ENCODE measurements around the gene ARPC5L. TPM values are rescaled to one million over a fixed set of nuclear protein-coding genes. Genes with fewer than 3 reads are reported as not detected.

Gene ARPC5L
- total RNA-seq, 1 donor from 2014 or later, result 57.0 TPM

DNA sequence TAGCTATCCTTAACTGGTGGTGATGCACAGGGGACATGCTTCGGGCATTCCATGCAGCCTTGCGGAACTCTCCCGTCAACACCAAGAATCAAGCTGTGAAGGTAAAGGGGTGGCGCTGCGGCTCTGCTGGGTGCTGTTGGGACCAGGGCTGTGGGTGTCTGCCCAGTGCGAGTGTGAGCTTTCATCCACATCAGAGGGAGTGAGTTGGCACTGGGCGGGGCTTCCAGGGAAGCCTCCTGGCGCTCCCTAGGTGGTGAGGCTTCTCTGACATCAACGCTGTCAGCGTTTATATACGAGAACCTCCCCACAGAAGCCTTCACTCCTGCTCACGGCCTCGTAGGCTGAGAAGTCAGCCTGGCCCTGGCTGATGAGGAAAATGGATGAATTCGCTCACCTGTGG, 11.7 kb downstream of the ARPC5L start:
- Histone ChIP-seq H2AFZ (ENCODE audit: low read depth, low read length) (no peak overlapping the region), H3K9ac (ENCODE audit: low read length) (no peak overlapping the region), H3K36me3 (ENCODE audit: insufficient read depth, low read length) (peaks cover 28% of the 10 kb centered on the region), H3K4me3 (ENCODE audit: insufficient read depth, low read depth, low read length) (no peak overlapping the region), H3K79me2 (ENCODE audit: insufficient read depth, low read length) (peaks cover 79% of the 10 kb centered on the region), H3K27me3 (ENCODE audit: insufficient read depth, low read length) (no peaks in the 10 kb centered on the region), H3K27ac (ENCODE audit: low read depth, low read length) (no peak overlapping the region), H4K20me1 (ENCODE audit: insufficient read depth, low read length) (peaks cover 87% of the 10 kb centered on the region), H3K4me2 (ENCODE audit: low read length) (no peak overlapping the region), H3K9me3 (ENCODE audit: insufficient read depth, low read depth, low read length) (no peaks in the 10 kb centered on the region), H3K4me1 (ENCODE audit: insufficient read depth, low read length) (peaks cover 15% of the 10 kb centered on the region)
- H3K9me3 Mint-ChIP-seq (ENCODE audit: unreplicated experiment), result no peaks in the 10 kb centered on the region
- peaks cover 23% of the 10 kb centered on the region for H3K4me1 Mint-ChIP-seq (ENCODE audit: low read depth, unreplicated experiment)
- TF ChIP-seq, protein P1, sequence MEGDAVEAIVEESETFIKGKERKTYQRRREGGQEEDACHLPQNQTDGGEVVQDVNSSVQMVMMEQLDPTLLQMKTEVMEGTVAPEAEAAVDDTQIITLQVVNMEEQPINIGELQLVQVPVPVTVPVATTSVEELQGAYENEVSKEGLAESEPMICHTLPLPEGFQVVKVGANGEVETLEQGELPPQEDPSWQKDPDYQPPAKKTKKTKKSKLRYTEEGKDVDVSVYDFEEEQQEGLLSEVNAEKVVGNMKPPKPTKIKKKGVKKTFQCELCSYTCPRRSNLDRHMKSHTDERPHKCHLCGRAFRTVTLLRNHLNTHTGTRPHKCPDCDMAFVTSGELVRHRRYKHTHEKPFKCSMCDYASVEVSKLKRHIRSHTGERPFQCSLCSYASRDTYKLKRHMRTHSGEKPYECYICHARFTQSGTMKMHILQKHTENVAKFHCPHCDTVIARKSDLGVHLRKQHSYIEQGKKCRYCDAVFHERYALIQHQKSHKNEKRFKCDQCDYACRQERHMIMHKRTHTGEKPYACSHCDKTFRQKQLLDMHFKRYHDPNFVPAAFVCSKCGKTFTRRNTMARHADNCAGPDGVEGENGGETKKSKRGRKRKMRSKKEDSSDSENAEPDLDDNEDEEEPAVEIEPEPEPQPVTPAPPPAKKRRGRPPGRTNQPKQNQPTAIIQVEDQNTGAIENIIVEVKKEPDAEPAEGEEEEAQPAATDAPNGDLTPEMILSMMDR (IDR thresholded peaks at IDR 0.05; ENCODE audit: insufficient read depth, low read depth, low read length), result no peak
- TF ChIP-seq EZH2 (IDR thresholded peaks at IDR 0.05; ENCODE audit: insufficient read depth, low read length), result no peak
- FAIRE-seq (no peak), DNase-seq (ENCODE audit: low read depth) (no peak)
- H3K4me3 Mint-ChIP-seq (ENCODE audit: unreplicated experiment), result no peak overlapping the region
- peaks cover 16% of the 10 kb centered on the region for H3K36me3 Mint-ChIP-seq (ENCODE audit: low read depth, unreplicated experiment)
- H3K27ac Mint-ChIP-seq (ENCODE audit: unreplicated experiment), result no peak overlapping the region
- no peaks in the 10 kb centered on the region for H3K27me3 Mint-ChIP-seq (ENCODE audit: low read depth, unreplicated experiment)

DNA sequence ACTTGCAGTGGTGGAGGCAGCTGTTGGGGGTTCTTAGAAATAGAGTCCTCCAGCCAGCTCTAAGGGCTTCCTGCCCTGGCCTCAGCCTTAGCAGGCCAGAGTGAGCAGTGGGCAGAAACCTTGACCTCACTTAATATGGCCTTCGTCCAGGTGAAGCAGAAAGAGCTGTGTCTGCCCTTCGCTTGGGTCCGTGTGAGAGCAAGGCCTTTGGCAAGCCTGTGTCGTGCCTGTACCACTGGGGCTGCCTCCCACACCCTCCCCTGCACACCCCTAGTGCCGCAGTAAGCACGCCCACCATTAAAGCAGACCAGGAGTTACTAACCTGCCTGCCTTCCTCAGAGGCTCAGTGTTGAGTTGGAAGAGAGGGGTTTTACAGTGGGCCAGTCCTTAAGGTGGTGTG, 13.6 kb downstream of the ARPC5L start:
- FAIRE-seq, result no peak
- Histone ChIP-seq H3K4me2 (ENCODE audit: low read length) (no peak overlapping the region), H2AFZ (ENCODE audit: low read depth, low read length) (no peak overlapping the region), H3K27ac (ENCODE audit: low read depth, low read length) (no peak overlapping the region), H4K20me1 (ENCODE audit: insufficient read depth, low read length) (peaks cover 90% of the 10 kb centered on the region), H3K4me1 (ENCODE audit: insufficient read depth, low read length) (peaks cover 12% of the 10 kb centered on the region), H3K9ac (ENCODE audit: low read length) (no peak overlapping the region), H3K9me3 (ENCODE audit: insufficient read depth, low read depth, low read length) (no peaks in the 10 kb centered on the region), H3K79me2 (ENCODE audit: insufficient read depth, low read length) (peaks cover 61% of the 10 kb centered on the region), H3K27me3 (ENCODE audit: insufficient read depth, low read length) (no peaks in the 10 kb centered on the region), H3K4me3 (ENCODE audit: insufficient read depth, low read depth, low read length) (no peak overlapping the region), H3K36me3 (ENCODE audit: insufficient read depth, low read length) (peaks cover 41% of the 10 kb centered on the region)
- peaks cover 23% of the 10 kb centered on the region for H3K4me1 Mint-ChIP-seq (ENCODE audit: low read depth, unreplicated experiment)
- TF ChIP-seq EZH2 (IDR thresholded peaks at IDR 0.05; ENCODE audit: insufficient read depth, low read length), result no peak
- TF ChIP-seq, protein P1 (IDR thresholded peaks at IDR 0.05; ENCODE audit: insufficient read depth, low read depth, low read length), result no peak
- no peak for DNase-seq (ENCODE audit: low read depth)
- H3K9me3 Mint-ChIP-seq (ENCODE audit: unreplicated experiment), result no peaks in the 10 kb centered on the region
- no peak overlapping the region for H3K4me3 Mint-ChIP-seq (ENCODE audit: unreplicated experiment)
- peaks cover 16% of the 10 kb centered on the region for H3K36me3 Mint-ChIP-seq (ENCODE audit: low read depth, unreplicated experiment)
- no peaks in the 10 kb centered on the region for H3K27me3 Mint-ChIP-seq (ENCODE audit: low read depth, unreplicated experiment)
- no peak overlapping the region for H3K27ac Mint-ChIP-seq (ENCODE audit: unreplicated experiment)

GRCh38 chr9:124877021-124877782, 15.3 kb downstream of the ARPC5L start:
- H3K9me3 Mint-ChIP-seq (ENCODE audit: unreplicated experiment), result no peaks in the 10 kb centered on the region
- no peaks in the 10 kb centered on the region for H3K27me3 Mint-ChIP-seq (ENCODE audit: low read depth, unreplicated experiment)
- FAIRE-seq (no peak), DNase-seq (ENCODE audit: low read depth) (no peak)
- peaks cover 16% of the 10 kb centered on the region for H3K36me3 Mint-ChIP-seq (ENCODE audit: low read depth, unreplicated experiment)
- peaks cover 44% of the 10 kb centered on the region for H3K79me2 ChIP-seq (ENCODE audit: insufficient read depth, low read length)
- no peak overlapping the region for H2AFZ ChIP-seq (ENCODE audit: low read depth, low read length)
- H3K27me3 ChIP-seq (ENCODE audit: insufficient read depth, low read length), result no peaks in the 10 kb centered on the region
- H3K4me2 ChIP-seq (ENCODE audit: low read length), result no peak overlapping the region
- H3K27ac ChIP-seq (ENCODE audit: low read depth, low read length), result no peak overlapping the region
- no peak overlapping the region for H3K9ac ChIP-seq (ENCODE audit: low read length)
- H3K27ac Mint-ChIP-seq (ENCODE audit: unreplicated experiment), result no peak overlapping the region
- H3K36me3 ChIP-seq (ENCODE audit: insufficient read depth, low read length), result peaks cover 38% of the 10 kb centered on the region
- TF ChIP-seq EZH2 (IDR thresholded peaks at IDR 0.05; ENCODE audit: insufficient read depth, low read length), result no peak
- TF ChIP-seq, protein P1 (IDR thresholded peaks at IDR 0.05; ENCODE audit: insufficient read depth, low read depth, low read length), result no peak
- no peaks in the 10 kb centered on the region for H3K4me1 ChIP-seq (ENCODE audit: insufficient read depth, low read length)
- H3K9me3 ChIP-seq (ENCODE audit: insufficient read depth, low read depth, low read length), result no peaks in the 10 kb centered on the region
- H3K4me3 ChIP-seq (ENCODE audit: insufficient read depth, low read depth, low read length), result no peak overlapping the region
- no peak overlapping the region for H3K4me3 Mint-ChIP-seq (ENCODE audit: unreplicated experiment)
- peaks cover 11% of the 10 kb centered on the region for H3K4me1 Mint-ChIP-seq (ENCODE audit: low read depth, unreplicated experiment)
- peaks cover 76% of the 10 kb centered on the region for H4K20me1 ChIP-seq (ENCODE audit: insufficient read depth, low read length)
